ENCODE measurements around the gene ITPR3. TPM values are rescaled to one million over a fixed set of nuclear protein-coding genes. Genes with fewer than 3 reads are reported as not detected.

ITPR3 gene
- total RNA-seq, 1 donor from 2014 or later: 88.6 TPM

DNA sequence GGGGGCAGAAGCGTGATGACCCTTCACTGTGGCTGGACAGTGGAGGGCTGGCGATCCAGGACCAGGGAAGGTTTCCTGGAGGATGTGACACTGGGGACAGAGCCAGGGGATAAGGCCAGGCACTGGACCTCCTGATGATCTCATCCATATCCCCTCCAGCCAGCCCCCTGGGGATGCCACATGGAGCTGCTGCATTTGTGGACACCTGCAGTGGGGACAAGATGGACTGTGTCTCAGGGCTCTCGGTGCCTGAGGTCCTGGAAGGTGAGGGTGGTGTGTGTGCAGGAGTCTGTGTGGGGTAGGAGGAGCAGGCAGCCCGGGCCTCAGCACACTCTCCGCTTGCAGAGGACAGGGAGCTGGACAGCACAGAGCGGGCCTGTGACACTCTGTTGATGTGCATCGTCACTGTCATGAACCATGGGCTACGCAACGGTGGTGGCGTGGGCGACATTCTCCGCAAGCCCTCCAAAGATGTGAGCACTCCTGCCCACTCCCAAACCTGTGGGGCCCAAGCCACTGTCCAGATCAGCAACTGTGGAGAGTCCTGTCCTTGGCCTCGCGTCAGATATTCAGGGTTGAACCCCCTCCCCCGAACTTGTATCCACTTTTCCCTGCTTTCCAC lies 70.4 kb downstream of the ITPR3 start:
- ATAC-seq (no peak), DNase-seq (ENCODE audit: low spot score) (no peak)
- intact Hi-C loops (cut with DNase I): no loop called here

DNA sequence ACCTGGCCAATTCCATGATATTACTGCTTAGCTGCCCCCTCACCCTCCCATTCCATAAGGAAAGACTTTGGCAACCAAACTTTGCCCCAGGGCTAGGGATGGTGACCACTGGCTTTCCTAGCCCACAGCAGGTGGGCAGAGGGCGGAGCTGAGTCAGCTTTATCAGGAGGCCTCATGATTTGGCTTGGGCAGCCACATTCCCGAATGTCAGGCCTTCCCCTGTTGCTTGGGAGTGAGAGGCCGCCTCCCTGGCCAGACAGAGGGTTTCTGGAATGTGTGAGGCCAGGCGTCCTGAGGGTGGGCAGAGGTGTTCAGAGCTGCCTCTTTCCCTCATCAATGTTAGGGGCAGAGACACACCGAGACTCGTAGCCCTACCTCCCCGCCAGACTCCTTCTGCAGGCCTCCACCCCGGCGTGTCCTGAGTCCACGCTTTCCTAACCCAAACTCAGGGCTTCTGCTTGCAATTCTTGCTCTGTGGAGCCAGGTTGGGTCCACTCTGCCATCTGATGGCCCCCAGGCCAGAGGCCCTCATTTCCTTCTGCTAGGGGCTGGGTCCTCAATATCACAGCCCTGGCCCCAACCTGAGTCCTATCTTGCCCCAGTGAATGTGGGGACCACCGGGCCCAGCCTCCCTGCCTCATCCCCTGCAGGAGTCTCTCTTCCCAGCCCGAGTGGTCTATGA lies 71.1 kb downstream of the ITPR3 start:
- intact Hi-C loops (cut with DNase I): no loop called here
- ATAC-seq (peak; percentile 22), DNase-seq (ENCODE audit: low spot score) (no peak)

DNA sequence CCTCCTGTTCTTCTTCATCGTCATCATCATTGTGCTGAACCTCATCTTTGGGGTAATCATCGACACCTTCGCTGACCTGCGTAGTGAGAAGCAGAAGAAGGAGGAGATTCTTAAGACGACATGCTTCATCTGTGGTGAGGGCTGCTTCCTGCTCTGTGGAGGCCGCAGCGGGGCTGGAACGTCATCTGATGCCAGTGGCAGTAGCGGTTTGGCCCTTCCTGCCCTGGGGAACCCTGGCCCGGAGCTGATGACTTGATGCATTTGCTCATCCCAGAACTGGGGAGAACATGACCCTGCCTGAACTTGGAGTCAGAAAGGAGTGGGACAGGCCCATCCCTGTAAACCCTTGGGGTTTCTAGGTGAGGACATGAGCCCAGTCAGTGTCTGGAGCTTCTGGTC lies 71.6 kb downstream of the ITPR3 start:
- ATAC-seq: peak; percentile 51
- intact Hi-C loops (cut with DNase I): no loop called here
- peak; percentile 68 for DNase-seq (ENCODE audit: low spot score)

DNA sequence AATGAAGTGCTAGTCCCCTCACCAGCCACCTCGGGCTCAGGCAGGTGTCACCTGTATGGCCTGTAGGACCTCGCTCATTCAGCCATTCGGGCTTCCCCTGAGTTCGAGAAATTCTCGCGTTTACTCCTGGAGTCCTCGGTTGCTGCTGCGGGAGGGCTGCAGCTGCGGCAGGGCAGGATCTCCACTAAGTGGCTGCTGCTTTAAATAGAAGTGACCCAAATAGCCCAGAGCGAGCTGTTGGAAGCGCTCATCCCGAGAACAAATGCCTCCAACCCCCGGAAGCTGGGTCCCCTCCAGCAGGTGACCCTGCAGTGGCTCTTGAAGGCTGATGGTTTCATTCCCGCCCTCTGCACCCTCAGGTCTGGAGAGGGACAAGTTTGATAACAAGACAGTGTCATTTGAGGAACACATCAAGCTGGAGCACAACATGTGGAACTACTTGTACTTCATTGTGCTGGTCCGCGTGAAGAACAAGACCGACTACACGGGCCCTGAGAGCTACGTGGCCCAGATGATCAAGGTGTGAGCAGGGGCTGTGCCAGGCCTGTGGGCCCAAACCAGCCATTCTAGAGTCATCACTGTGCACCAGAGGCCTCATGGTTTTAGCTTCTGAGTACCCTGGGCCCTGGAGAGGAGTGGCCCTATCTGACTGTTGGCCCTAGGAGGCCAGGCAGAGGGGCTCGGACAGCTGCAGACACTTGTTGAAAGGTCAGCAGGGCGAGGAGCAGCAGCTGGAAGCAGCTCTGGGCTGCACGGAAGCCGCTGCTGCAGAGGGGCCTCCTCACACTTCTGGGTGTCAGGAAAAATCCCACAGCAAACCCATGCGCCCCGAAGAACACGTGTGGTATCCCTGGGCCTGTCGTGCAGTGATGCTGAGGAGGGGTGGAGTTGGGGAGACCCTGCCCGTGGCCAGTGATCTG lies 72.3 kb downstream of the ITPR3 start:
- ATAC-seq: peak; percentile 9
- intact Hi-C loops (cut with DNase I): no loop called here
- DNase-seq (ENCODE audit: low spot score): no peak

DNA sequence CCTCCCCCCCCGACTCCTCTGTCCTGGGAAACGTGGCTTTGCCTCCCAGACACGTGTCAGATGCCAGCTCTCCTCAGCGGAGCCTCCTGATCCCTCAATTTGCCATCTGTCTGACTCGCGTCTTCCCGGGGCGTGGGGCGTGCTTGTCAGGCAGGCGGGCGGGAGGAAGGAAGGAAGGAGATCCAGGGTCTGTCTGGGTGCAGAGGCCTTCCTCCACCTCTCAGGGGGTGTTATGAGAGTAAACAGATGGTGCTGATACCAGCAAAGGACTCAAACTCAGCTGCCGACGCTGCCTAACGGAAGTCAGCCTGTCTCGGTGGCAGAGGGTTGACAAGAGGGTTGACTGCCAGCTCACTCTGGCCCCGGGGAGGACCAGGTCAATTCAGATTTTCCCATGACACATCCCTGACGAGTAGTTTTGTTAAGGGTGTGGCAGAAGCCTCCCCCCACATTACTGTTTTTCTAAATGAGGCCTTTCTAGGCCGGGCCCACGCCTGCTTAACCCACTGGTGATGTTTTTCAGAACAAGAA lies 73.3 kb downstream of the ITPR3 start:
- intact Hi-C loops (cut with DNase I): no loop called here
- no peak for ATAC-seq
- DNase-seq (ENCODE audit: low spot score): no peak

DNA sequence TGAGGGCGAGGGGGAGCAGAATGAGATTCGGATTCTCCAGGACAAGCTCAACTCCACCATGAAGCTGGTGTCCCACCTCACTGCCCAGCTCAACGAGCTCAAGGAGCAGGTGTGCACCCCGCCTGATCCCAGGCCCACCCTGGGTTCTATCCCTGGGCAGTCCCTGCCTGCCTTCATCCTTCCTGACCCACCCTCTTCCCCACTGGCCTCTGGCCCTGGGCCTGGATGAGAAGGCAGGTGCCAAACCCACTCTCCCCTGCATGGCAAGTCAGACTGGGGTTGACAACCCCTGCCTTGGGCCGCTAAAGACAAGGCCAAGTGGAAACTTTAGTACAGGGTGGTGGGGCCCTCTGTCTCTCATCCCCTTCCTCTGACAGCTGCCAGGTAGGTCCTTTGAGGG lies 73.9 kb downstream of the ITPR3 start:
- DNase-seq (ENCODE audit: low spot score): no peak
- no peak for ATAC-seq
- intact Hi-C loops (cut with DNase I): loop anchor here (5.0 kb wide), 1 partner anchor 108 kb away; no protein-coding TSS in a partner anchor

DNA sequence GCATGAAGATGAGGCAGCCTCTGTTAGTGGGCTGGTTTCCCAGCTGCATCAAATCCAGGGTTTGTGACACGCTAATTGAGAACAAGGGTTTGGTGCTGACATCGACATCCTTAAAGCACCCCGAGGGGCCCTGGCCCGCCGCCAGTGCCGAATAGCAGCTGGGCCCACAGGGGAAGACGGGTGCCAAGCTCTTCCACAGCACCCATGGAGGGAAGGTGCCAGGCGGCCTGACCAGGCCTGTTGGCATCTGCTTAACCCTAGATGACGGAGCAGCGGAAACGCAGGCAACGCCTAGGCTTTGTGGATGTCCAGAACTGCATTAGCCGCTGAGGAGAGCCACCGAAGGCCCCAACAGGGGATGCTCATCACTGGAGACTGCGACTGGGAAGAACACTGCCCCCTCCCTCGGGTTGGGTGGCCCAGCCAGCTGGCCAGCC lies 74.3 kb downstream of the ITPR3 start:
- no peak for DNase-seq (ENCODE audit: low spot score)
- ATAC-seq: no peak
- intact Hi-C loops (cut with DNase I): loop anchor here (5.0 kb wide), 1 partner anchor 108 kb away; no protein-coding TSS in a partner anchor

DNA sequence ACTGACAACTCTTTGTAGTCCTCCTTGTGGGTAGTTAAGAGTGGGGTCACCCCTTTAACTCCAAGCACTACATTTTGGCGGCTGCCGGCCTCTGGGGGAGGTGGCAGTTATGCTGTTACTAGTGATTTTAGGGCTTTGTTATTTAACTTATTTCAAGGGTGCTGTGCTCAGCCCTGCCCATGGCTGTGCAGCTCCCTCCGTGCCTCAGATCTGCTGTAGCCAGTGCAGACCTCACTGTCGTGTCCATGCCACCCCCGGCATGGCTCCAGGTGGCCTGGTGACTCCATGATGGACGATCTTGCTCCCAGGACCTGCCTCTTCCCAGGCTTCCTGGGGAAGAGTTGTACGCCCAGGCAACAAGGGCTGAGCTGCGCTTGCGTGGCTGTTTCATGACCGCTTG lies 75.0 kb downstream of the ITPR3 start:
- ATAC-seq: no peak
- no peak for DNase-seq (ENCODE audit: low spot score)
- intact Hi-C loops (cut with DNase I): loop anchor here (5.0 kb wide), 1 partner anchor 109 kb away; no protein-coding TSS in a partner anchor

DNA sequence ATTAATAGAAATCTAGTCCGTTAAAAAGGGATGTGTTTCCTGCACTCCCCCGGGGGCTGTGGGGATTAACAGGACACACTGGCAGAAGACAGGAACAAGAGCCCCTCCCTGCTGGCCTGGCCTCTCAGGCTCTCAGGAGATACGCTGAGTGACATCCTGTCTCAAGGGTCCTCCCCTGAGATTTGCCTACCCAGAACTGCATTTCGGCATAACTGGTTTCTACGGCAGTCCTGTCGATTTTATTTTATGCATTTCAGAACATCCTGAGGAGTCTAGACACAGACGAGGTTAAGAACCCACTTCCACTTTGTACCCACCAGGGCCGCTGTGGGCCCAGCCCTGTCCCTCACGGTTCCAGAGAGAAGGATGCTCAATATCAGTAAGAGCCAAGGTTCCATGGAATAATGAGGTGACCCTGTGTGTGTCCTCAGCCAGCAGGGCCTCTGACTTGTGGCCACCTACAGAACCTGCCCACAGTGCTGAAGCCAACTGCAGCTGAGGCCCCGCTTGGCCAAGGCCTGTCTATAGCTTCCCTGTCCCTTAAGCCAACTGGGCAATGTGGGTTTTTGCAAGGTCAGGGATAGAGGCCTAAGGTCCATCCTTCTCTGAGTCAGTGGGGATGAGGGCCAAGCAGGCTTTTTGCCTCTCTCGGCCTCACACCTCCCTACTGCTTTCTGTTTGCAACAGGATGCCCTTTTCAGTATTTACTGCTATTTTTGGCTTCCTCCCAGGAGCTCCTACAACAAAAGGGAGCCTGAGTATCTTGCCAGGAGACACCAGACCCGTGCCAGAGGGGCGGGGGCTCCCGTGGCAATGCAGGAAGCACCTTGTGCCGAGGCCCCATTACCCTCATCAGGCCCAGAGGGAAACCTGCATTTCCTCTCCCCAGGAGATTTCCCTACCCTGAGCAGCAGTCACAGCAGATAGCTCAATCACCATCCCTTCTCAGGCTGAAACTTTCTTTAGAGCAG lies 75.7 kb downstream of the ITPR3 start:
- intact Hi-C loops (cut with DNase I): loop anchor here (5.0 kb wide), 1 partner anchor 110 kb away; no protein-coding TSS in a partner anchor
- DNase-seq (ENCODE audit: low spot score): no peak
- ATAC-seq: peak; percentile 29

DNA sequence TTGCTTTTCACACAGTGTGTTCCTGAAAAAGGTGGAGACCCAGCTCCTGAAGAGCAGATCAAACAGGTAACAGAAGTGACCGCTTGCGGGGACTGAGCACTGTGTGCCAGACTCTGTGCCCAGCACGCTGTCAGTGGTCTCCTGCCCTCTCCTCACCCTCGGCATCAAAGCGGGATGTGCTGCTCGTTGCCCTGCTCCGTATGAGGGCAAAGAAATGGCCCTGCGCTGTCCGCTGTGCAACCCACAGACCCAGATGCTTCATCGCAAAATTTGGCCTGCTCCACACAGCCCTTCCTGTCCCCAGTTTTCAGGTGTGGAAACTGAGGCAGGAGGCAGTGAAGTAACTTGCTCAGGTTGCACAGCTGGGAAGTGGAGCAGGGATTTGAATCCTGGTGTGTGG lies 76.7 kb downstream of the ITPR3 start:
- ATAC-seq (no peak), DNase-seq (ENCODE audit: low spot score) (no peak)
- intact Hi-C loops (cut with DNase I): loop anchor here (5.0 kb wide), 1 partner anchor 111 kb away; no protein-coding TSS in a partner anchor

DNA sequence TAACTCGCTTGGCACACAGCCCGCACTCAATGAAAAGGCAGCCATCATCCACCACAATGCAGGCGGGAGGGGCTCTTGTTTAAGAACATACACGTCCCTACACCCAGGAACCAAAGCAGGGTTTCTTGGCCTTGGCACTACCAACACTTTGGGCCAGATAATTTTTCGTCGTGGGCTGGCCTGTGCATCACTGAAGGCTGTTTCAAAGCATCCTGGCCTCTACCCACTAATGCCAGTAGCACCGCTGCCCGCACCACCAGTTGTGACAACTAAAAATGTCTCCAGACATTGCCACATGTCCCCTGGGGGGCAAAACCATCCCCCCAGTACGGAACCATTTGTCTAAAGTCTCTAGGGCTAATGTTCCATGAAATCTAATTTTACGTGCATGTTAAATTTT lies 77.4 kb downstream of the ITPR3 start:
- no peak for ATAC-seq
- intact Hi-C loops (cut with DNase I): loop anchor here (5.0 kb wide), 1 partner anchor 111 kb away; no protein-coding TSS in a partner anchor
- DNase-seq (ENCODE audit: low spot score): no peak

DNA sequence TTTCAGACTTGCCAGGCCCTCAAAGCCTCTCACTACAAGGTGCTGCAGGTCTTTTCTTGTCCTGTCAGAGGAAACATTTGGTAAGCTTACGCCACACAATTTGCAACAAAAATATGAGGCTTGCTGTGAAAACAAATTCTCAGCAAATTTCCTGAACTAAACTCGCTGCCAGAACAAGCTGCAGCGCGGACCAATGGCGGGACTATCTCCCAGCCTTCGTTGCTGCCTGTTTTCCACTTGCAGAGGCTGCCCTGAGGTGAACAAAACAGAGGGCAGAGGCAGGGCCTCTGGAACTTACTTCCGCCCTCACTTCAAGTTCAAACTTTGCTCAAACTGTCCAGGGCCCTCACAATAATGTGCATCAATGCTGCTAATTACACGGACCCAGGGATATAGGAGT lies 78.0 kb downstream of the ITPR3 start:
- peak; percentile 59 for ATAC-seq
- intact Hi-C loops (cut with DNase I): loop anchor here (5.0 kb wide), 1 partner anchor 112 kb away; no protein-coding TSS in a partner anchor
- no peak for DNase-seq (ENCODE audit: low spot score)

DNA sequence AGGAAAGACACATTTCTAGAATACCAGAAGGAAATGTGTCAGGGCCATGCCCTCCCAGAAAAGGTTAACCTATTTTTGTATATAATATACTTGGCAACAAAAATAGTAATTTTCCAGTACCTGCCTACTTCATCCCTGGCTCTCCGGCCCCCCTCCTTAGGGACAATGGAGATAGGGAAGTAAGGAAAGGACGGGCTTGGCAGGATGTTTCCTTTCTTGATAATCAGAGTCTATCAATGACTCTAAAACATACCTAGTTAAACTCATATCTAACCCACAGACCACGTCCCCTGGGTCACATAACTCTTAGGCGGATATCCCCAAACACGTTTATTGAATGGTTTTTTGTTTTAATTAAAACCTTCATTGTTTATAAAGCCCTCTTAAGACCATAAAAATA lies 78.6 kb downstream of the ITPR3 start:
- intact Hi-C loops (cut with DNase I): loop anchor here (5.0 kb wide), 1 partner anchor 112 kb away; no protein-coding TSS in a partner anchor
- DNase-seq (ENCODE audit: low spot score) (no peak), ATAC-seq (no peak)

DNA sequence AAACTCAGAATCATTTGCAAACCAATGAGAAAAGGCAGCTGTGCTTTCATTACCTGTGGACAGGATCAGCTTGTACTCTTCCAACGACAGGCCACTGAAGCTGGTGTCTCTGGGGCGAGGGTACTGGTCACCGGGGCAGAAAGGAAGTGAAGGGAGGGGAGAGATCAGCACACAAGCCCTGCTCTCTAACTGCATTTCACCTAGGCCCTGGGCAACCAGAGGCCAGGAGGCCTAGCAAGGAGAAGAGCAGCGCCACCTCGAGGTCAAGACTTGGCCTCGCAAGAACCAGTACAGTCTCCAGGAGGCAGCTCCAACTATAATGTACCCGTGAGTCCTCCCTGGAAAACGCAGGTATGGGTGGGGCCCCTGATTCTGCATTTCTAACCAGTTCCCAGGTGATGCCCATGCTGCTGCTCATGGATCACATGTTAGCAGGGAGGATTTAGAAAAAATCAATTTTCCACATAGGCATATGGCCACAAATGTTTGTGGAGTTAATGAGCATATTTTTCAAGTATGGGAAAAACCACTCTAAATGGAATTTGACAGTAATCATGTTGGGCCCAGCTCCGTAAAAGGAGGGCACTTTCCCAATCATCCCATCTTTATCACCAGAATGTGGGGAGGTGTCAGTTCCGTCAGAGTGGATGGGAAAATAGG lies 79.4 kb downstream of the ITPR3 start:
- intact Hi-C loops (cut with DNase I): no loop called here
- peak; percentile 66 for ATAC-seq
- DNase-seq (ENCODE audit: low spot score): peak; percentile 80

DNA sequence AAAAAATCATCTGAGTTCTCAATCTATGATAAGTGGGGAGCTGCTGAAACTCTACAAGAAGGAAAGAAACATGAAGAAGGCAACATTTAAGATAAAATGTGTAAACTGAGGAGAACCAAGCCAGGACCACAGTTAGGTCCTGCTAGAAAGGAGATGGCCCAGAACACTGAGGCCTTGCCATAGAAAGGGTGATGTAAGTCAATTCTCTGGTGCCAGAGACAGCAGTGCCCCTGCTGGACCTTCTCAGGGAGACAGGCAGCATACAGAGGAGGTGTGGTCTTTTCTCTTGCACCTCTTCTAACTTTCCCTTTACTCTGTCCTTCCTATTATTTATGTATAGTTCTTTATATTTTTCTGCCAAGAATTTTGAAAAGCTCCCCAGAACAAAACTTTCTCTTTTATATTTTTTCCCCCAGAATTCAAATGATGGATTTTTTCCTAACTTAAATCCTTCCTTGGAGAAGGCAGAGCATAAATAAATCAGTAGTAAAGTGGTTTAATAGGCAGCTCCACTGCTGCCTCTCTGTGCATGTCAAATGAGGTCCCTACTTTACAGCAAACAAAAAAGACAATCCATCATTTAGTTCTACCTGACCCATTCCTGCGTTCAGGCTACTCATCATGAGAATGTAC lies 81.3 kb downstream of the ITPR3 start:
- intact Hi-C loops (cut with DNase I): no loop called here
- ATAC-seq: peak; percentile 38
- no peak for DNase-seq (ENCODE audit: low spot score)

DNA sequence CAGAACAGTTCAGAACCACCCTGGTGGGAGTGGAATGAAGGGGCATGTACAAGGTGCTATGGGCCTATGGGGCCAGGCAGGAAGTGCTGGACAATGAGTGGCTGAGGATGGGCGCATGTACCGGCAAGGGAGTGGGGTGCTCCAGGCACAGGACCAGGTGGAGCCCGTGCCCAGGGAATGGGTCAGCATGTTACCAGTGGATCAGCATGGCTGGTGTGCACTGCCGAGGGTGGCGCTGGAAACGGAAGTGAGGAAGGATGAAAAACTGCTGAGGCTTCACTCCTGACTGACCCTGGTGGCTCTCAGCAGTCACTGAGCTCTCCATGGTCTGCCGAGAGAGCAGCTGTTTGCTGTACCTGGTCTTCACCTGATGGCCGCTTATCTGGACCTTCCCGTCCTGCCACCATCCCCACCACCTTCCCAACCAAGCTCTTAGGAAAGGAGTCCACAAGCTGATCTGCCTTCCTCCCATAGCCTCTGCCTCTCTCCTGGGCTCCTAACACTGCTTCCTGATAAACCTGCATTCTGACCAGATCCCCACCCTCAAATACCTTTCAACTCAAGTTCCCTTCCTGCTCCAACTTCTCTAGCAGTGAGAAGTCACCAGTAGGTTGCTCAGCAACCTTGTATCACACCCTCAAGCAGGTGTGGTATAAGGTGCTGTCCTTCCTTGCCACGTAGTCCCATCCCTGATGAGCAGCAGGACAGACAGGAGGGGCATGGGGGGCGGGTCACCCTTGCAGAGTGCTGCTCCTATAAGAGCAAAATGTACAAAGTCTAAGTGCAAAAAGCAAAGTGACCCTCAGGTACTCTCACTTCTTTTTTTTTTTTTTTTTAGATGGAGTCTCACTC lies 83.3 kb downstream of the ITPR3 start:
- intact Hi-C loops (cut with DNase I): no loop called here
- ATAC-seq (no peak), DNase-seq (ENCODE audit: low spot score) (no peak)

All from sciatic nerve (tissue), 2 donors.